Gastroesophageal sphincter (tissue), 4 donors: Measurements from ENCODE around the gene ATRN. TPM values are rescaled to one million over a fixed set of nuclear protein-coding genes. Genes with fewer than 3 reads are reported as not detected.

Source experiments
- ATAC-seq: fragments of 150-250 bp; one replicate; pipeline ENCODE4 v1.9.1; 2016; ENCODE audit warnings: mild to moderate bottlenecking, moderate library complexity
- H3K27ac ChIP-seq, 4 donors: fragments of 200-600 bp; sonication (generic) in 3 of 4; 1 replicate in 3 of 4; 2 replicates in 1 of 4; pipeline ENCODE4 v1.5.1; 2016 to 2019
- H3K27me3 ChIP-seq: fragments of 200-600 bp; sonication (generic); one replicate; pipeline ENCODE4 v1.5.1; 2019
- H3K36me3 ChIP-seq, 2 donors: fragments of 200-600 bp; sonication (generic); one replicate each; pipeline ENCODE4 v1.5.1; 2019; ENCODE audit warnings: control low read depth in 1 of 2
- H3K4me1 ChIP-seq, 3 donors: fragments of 200-600 bp; sonication (generic); 1 replicate in 2 of 3; 2 replicates in 1 of 3; pipeline ENCODE4 v1.5.1; 2016 to 2019; ENCODE audit warnings: control low read depth in 2 of 3
- H3K4me3 ChIP-seq, 2 donors: fragments of 200-600 bp; sonication (generic); one replicate each; pipeline ENCODE4 v1.5.1; 2019; ENCODE audit warnings: mild to moderate bottlenecking in 1 of 2, moderate library complexity in 1 of 2
- H3K9me3 ChIP-seq, 3 donors: fragments of 200-600 bp; sonication (generic); one replicate each; pipeline ENCODE4 v1.5.1; 2017 to 2019; ENCODE audit warnings: control low read depth in 2 of 3
- EP300 ChIP-seq: sonication (generic); formaldehyde crosslinking; IDR thresholded peaks from one replicate; pipeline ENCODE4 v1.6.1; 2017; ENCODE audit warnings: antibody characterized with exemption, mild to moderate bottlenecking
- POLR2A ChIP-seq, 2 donors: fragments of 450-650 bp; IDR thresholded peaks; one replicate each; pipeline ENCODE4 v1.6.1; 2017; ENCODE audit warnings: antibody characterized with exemption in 2 of 2, mild to moderate bottlenecking in 2 of 2, moderate library complexity in 1 of 2
- POLR2AphosphoS5 ChIP-seq: sonication (generic); formaldehyde crosslinking; IDR thresholded peaks from one replicate; pipeline ENCODE4 v1.6.1; 2017; ENCODE audit warnings: antibody characterized with exemption
- WGBS, 2 donors: methylation state at CpG; one replicate each; pipeline ENCODE4 v1.1.5; 2018; ENCODE audit warnings: low coverage in 1 of 2; 5-methylcytosine and 5-hydroxymethylcytosine counted together
- total RNA-seq, 4 donors: library from RNA; depleted of rRNA; stranded (reverse); fragments of >200 nt; gene quantifications; one replicate each; pipeline ENCODE4 v1.1.0, GENCODE V29; 2016
- TF ChIP-seq, protein P1 (sequence below), 4 experiments: fragments of 200-600 bp in 2 of 4; fragments of 450-650 bp in 2 of 4; sonication (generic) in 1 of 4; IDR thresholded peaks; one replicate each; pipeline ENCODE4 v1.5.1; 2017 to 2019; ENCODE audit warnings: antibody characterized with exemption in 4 of 4, mild to moderate bottlenecking in 2 of 4, moderate library complexity in 2 of 4

The ATRN gene
- total RNA-seq, 4 donors from 2014 or later, result 16.7 to 22.2 (median 19.4) TPM

DNA sequence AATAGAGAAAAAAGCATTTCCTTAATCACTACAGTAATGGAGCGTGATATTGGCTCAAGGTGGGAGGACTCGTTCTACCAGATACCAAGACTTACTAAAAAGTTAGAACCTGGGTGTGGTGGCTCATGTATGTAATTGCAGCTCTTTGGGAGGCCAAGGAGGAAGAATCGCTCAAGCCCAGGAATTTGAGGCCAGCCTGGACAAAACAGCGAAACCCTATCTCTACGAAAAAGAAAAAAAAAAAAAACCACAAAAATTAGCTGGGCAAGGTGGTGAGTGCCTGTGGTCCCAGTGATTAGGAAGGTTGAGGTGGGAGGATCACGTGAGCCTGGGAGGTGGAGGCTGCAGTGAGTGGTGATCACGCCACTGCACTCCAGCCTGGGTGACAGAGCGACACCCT lies 24.0 kb upstream of the ATRN start:
- 79 to 88% methylated on average over 5 to 8 of the region's 8 CpGs for WGBS, 2 donors
- H3K4me3 ChIP-seq, result no peak overlapping the region
- TF ChIP-seq POLR2A (IDR thresholded peaks at IDR 0.05) (no peak), EP300 (no peak)
- TF ChIP-seq, protein P1, sequence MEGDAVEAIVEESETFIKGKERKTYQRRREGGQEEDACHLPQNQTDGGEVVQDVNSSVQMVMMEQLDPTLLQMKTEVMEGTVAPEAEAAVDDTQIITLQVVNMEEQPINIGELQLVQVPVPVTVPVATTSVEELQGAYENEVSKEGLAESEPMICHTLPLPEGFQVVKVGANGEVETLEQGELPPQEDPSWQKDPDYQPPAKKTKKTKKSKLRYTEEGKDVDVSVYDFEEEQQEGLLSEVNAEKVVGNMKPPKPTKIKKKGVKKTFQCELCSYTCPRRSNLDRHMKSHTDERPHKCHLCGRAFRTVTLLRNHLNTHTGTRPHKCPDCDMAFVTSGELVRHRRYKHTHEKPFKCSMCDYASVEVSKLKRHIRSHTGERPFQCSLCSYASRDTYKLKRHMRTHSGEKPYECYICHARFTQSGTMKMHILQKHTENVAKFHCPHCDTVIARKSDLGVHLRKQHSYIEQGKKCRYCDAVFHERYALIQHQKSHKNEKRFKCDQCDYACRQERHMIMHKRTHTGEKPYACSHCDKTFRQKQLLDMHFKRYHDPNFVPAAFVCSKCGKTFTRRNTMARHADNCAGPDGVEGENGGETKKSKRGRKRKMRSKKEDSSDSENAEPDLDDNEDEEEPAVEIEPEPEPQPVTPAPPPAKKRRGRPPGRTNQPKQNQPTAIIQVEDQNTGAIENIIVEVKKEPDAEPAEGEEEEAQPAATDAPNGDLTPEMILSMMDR (IDR thresholded peaks at IDR 0.05), result no peak
- no peak overlapping the region for H3K27ac ChIP-seq
- H3K27me3 ChIP-seq, result no peaks in the 10 kb centered on the region
- H3K36me3 ChIP-seq, result no peaks in the 10 kb centered on the region
- no peaks in the 10 kb centered on the region for H3K9me3 ChIP-seq
- no peaks in the 10 kb centered on the region for H3K4me1 ChIP-seq
- no peak for ATAC-seq

DNA sequence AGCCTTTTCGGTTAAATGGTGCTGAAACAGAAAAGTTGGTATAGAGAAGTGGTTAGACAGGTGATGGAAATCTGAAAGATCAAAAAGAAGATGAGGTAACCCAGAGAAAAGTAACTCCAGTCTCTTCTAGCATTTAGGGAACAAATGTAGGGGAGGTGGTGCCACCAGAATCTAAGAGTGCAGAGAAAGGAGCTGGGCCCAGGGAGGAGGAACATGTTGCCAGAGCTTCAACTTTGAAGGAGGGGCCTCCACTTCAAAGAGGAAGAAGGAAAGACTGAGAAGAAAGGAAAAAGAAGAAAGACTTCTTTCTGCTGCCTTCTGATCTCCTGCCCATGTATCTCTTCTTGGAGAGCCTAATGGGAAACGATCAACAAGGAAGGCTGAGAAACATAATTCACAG lies 23.5 kb upstream of the ATRN start:
- WGBS, 2 donors, result 77 to 92% methylated on average over 2 of the region's 2 CpGs
- H3K4me3 ChIP-seq, result no peak overlapping the region
- H3K27me3 ChIP-seq, result no peaks in the 10 kb centered on the region
- no peaks in the 10 kb centered on the region for H3K9me3 ChIP-seq
- ATAC-seq, result no peak
- no peak overlapping the region for H3K27ac ChIP-seq
- TF ChIP-seq, protein P1 (IDR thresholded peaks at IDR 0.05), result no peak
- TF ChIP-seq POLR2A (IDR thresholded peaks at IDR 0.05), result no peak
- no peak for TF ChIP-seq POLR2AphosphoS5
- no peaks in the 10 kb centered on the region for H3K4me1 ChIP-seq
- no peaks in the 10 kb centered on the region for H3K36me3 ChIP-seq

DNA sequence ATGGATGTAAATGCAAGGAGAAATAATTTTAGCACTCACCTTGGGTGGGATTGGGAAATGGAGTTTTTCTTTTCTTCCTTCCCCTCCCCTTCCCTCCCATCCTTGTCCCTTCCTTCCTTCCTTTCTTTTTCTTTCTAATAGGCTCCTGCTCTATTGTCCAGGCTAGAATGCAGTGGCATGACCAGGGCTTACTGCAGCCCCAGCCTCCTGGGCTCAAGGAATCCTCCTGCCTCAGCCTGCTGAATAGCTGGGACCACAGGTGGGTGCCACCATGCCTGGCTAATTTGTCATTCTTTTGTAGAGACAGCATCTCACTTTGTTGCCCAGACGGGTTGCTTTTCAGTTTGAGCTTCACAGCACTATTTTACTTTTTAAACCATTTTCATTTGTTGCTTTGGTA lies 21.5 kb upstream of the ATRN start:
- Histone ChIP-seq H3K27me3 (no peaks in the 10 kb centered on the region), H3K9me3 (no peaks in the 10 kb centered on the region), H3K4me1 (no peaks in the 10 kb centered on the region), H3K36me3 (no peaks in the 10 kb centered on the region), H3K27ac (no peak overlapping the region), H3K4me3 (no peak overlapping the region)
- ATAC-seq, result no peak
- TF ChIP-seq POLR2AphosphoS5 (no peak), EP300 (no peak)
- 38 to 100% methylated on average over 1 of the region's 1 CpG for WGBS, 2 donors

DNA sequence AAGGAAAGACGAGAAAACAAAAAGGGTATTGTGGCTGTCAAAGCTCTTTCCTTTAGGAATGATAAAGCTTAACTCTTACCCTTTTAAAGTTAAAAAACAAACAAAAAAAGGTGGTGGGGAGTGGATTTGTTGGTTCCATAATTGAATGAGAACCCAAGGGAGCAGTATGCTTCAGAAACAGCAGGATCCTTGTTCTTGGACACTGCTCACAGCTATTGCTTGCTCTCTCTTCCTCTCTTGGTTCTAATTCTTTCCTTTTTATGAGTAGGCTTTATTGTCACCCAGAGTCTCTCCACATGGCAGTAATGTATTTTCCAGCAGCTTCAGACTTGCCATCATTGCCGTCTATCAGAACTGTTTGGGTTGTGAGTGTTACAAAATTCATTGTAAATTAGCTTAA lies 18.7 kb upstream of the ATRN start:
- no peak for ATAC-seq
- no peak overlapping the region for H3K4me3 ChIP-seq
- no peaks in the 10 kb centered on the region for H3K4me1 ChIP-seq
- H3K9me3 ChIP-seq, result no peaks in the 10 kb centered on the region
- no peak overlapping the region for H3K27ac ChIP-seq
- no peaks in the 10 kb centered on the region for H3K36me3 ChIP-seq
- TF ChIP-seq EP300 (no peak), POLR2A (IDR thresholded peaks at IDR 0.05) (no peak), POLR2AphosphoS5 (no peak)
- TF ChIP-seq, protein P1 (IDR thresholded peaks at IDR 0.05), result no peak
- 45 to 75% methylated on average over 1 to 2 of the region's 2 CpGs for WGBS, 2 donors
- H3K27me3 ChIP-seq, result peaks cover 4% of the 10 kb centered on the region

DNA sequence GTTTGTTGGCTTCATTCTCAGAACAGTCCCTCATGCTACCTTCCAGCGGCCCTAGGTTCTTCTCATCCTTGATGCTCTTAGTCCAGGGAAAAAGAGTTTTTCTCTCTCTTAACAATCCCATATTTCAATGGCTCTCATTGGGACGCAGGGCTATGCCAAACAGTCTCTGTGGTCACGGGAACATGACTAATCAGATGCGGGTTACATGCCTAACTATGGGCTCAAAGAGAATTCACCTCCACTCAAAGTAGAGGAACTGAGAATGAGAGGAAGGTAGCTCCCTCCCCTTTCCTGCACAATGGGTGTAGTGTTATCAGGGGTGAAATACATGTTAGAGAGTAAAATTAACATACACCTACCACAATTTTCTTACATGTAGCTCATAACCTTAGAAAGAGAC lies 18.1 kb upstream of the ATRN start:
- Histone ChIP-seq H3K4me3 (no peak overlapping the region), H3K9me3 (no peaks in the 10 kb centered on the region), H3K36me3 (no peaks in the 10 kb centered on the region), H3K27me3 (peaks cover 10% of the 10 kb centered on the region), H3K27ac (no peak overlapping the region), H3K4me1 (no peaks in the 10 kb centered on the region)
- no peak for TF ChIP-seq POLR2A (IDR thresholded peaks at IDR 0.05)
- no peak for TF ChIP-seq EP300
- TF ChIP-seq, protein P1 (IDR thresholded peaks at IDR 0.05), result no peak
- no peak for TF ChIP-seq POLR2AphosphoS5
- no peak for ATAC-seq
- 88 to 100% methylated on average over 1 to 4 of the region's 4 CpGs for WGBS, 2 donors

DNA sequence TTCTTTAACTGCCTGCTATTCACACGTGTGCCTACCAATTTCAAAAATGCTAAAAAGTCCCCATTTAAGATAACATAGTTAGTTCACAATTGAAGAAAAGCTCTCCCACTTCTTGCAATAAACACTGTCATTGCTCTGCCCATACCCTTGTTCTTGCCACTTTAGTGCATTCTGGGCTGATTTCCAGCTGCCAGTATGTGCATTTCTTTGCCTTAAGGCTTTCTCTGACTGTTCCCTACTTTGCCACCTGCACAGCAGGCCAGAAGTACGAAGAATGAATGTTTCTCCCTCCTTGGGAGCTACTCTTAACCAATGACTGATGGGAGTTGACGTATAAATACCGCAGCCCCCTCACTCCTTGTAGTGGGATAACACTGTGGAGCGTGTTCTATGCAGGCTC lies 16.0 kb upstream of the ATRN start:
- Histone ChIP-seq H3K4me1 (no peaks in the 10 kb centered on the region), H3K9me3 (no peaks in the 10 kb centered on the region), H3K4me3 (no peak overlapping the region), H3K27ac (no peak overlapping the region), H3K27me3 (peaks cover 12% of the 10 kb centered on the region), H3K36me3 (no peaks in the 10 kb centered on the region)
- TF ChIP-seq, protein P1 (IDR thresholded peaks at IDR 0.05), result no peak
- no peak for TF ChIP-seq POLR2AphosphoS5
- TF ChIP-seq POLR2A (IDR thresholded peaks at IDR 0.05), result no peak
- no peak for TF ChIP-seq EP300
- ATAC-seq, result no peak
- 51 to 67% methylated on average over 5 of the region's 5 CpGs for WGBS, 2 donors
